B cell (primary cell): ENCODE measurements around the gene HTR4. TPM values are rescaled to one million over a fixed set of nuclear protein-coding genes. Genes with fewer than 3 reads are reported as not detected.

Source experiments
- ATAC-seq: fragments of 200-7000 bp; cut with Tn5 transposase; one replicate; pipeline ENCODE4 v1.10.0; 2021; ENCODE audit warnings: low read depth, mild to moderate bottlenecking, moderate number of reproducible peaks, moderate library complexity
- CTCF ChIA-PET: fragments of 350-600 bp; sonication (Branson Sonifier 250); formaldehyde crosslinking; loops from one replicate; lab custom pipeline; 2021; ENCODE audit warnings: antibody characterized with exemption, inconsistent platforms; lab: Charles Lee
- POLR2A ChIA-PET: fragments of 350-600 bp; sonication (Branson Sonifier 250); formaldehyde crosslinking; loops from one replicate; lab custom pipeline; 2021; ENCODE audit warnings: antibody characterized with exemption; lab: Charles Lee
- DNase-seq: peaks from one replicate; pipeline ENCODE4 v3.0.0; 2013
- H2AFZ ChIP-seq: 2 replicates; pipeline ENCODE4 v1.6.1; 2012; ENCODE audit warnings: mild to moderate bottlenecking, low read depth, low read length; ENCODE audit not compliant: insufficient read depth, poor library complexity, severe bottlenecking
- H3K27ac ChIP-seq, 2 donors: 1 replicate in 1 of 2; 2 replicates in 1 of 2; pipeline ENCODE4 v1.5.1; 2012 to 2013; ENCODE audit warnings: low read length in 2 of 2, mild to moderate bottlenecking in 2 of 2, moderate library complexity in 1 of 2
- H3K27me3 ChIP-seq, 4 experiments: fragments of 200-600 bp in 1 of 4; sonication (generic) in 1 of 4; replicated peaks in 1 of 4; 1 replicate in 2 of 4; 2 replicates in 2 of 4; pipeline versions ENCODE4 v1.6.1 to v1.7.0; 2013 to 2016; ENCODE audit warnings: low read length in 3 of 4, mild to moderate bottlenecking in 2 of 4, mixed read lengths in 1 of 4, moderate library complexity in 1 of 4; ENCODE audit not compliant: insufficient read depth in 4 of 4, control insufficient read depth in 3 of 4; ENCODE audit errors: control extremely low read depth in 1 of 4
- H3K36me3 ChIP-seq, 2 experiments: replicated peaks in 1 of 2; 1 replicate in 1 of 2; 2 replicates in 1 of 2; pipeline versions ENCODE4 v1.6.1 to v1.7.1; 2013; ENCODE audit warnings: low read length in 1 of 2; ENCODE audit not compliant: insufficient read depth in 2 of 2, control insufficient read depth in 1 of 2; ENCODE audit errors: control extremely low read depth in 1 of 2, extremely low read depth in 1 of 2
- H3K4me1 ChIP-seq, 2 donors: fragments of 200-600 bp in 1 of 2; sonication (generic) in 1 of 2; 1 replicate in 1 of 2; 2 replicates in 1 of 2; pipeline versions ENCODE4 v1.5.1 to v1.6.1; 2013 to 2017; ENCODE audit warnings: low read length in 2 of 2; ENCODE audit not compliant: control insufficient read depth in 2 of 2, insufficient read depth in 2 of 2
- H3K4me2 ChIP-seq: replicated peaks from 2 replicates; pipeline ENCODE3; 2012; ENCODE audit warnings: mild to moderate bottlenecking, low read depth, low read length; ENCODE audit not compliant: poor library complexity, severe bottlenecking
- H3K4me3 ChIP-seq, 5 experiments: fragments of 200-600 bp in 1 of 5; sonication (generic) in 1 of 5; 1 replicate in 3 of 5; 2 replicates in 2 of 5; pipeline versions ENCODE4 v1.5.1 to v1.7.0; 2011 to 2016; ENCODE audit warnings: low read length in 4 of 5, mild to moderate bottlenecking in 4 of 5, low read depth in 2 of 5, control low read depth in 1 of 5, moderate library complexity in 1 of 5; ENCODE audit not compliant: insufficient read depth in 1 of 5; ENCODE audit errors: control extremely low read depth in 1 of 5, extremely low read depth in 1 of 5
- H3K79me2 ChIP-seq: fragments of 200-600 bp; sonication (generic); one replicate; pipeline ENCODE4 v1.6.0; 2016; ENCODE audit warnings: low read length; ENCODE audit not compliant: control insufficient read depth, insufficient read depth
- H3K9ac ChIP-seq: fragments of 200-600 bp; sonication (generic); 2 replicates; pipeline ENCODE4 v1.6.1; 2017; ENCODE audit warnings: mild to moderate bottlenecking, low read length, moderate library complexity
- H3K9me3 ChIP-seq, 3 donors: one replicate each; pipeline versions ENCODE4 v1.6.1 to v1.7.1; 2013; ENCODE audit warnings: low read length in 2 of 3; ENCODE audit not compliant: control insufficient read depth in 2 of 3, insufficient read depth in 1 of 3; ENCODE audit errors: control extremely low read depth in 1 of 3
- H4K20me1 ChIP-seq: 2 replicates; pipeline ENCODE4 v1.6.0; 2012; ENCODE audit warnings: mild to moderate bottlenecking, low read length; ENCODE audit not compliant: insufficient read depth, control insufficient read depth, poor library complexity, severe bottlenecking
- H3K27ac Mint-ChIP-seq: one replicate; pipeline ENCODE4 v1.8.0; 2021; ENCODE audit warnings: mixed read lengths
- H3K27me3 Mint-ChIP-seq: one replicate; pipeline ENCODE4 v1.8.0; 2021; ENCODE audit warnings: mixed read lengths
- H3K4me1 Mint-ChIP-seq: one replicate; pipeline ENCODE4 v1.8.0; 2021; ENCODE audit warnings: mixed read lengths
- H3K4me3 Mint-ChIP-seq: one replicate; pipeline ENCODE4 v1.8.0; 2021; ENCODE audit warnings: mixed read lengths
- H3K9me3 Mint-ChIP-seq: one replicate; pipeline ENCODE4 v1.8.0; 2022; ENCODE audit warnings: mixed read lengths; ENCODE audit not compliant: insufficient read depth
- CTCF ChIP-seq: fragments of 200-600 bp; IDR thresholded peaks from one replicate; pipeline ENCODE4 v1.8.0; 2022; ENCODE audit warnings: antibody characterized with exemption, mild to moderate bottlenecking
- EZH2 ChIP-seq: IDR thresholded peaks from 2 replicates; pipeline ENCODE4 v1.6.1; 2012; ENCODE audit warnings: borderline replicate concordance, low read depth, mild to moderate bottlenecking, moderate library complexity, low read length; ENCODE audit not compliant: insufficient read depth, poor library complexity, severe bottlenecking
- WGBS: methylation state at CpG from one replicate; pipeline ENCODE4 v1.1.5; 2013; ENCODE audit warnings: missing lambda C conversion rate; ENCODE audit not compliant: insufficient coverage; 5-methylcytosine and 5-hydroxymethylcytosine counted together
- intact Hi-C: fragments of 100-400 bp; cut with micrococcal nuclease; formaldehyde crosslinking; loops from one replicate; pipeline ENCODE4 v1.10.0; 2022
- polyA plus RNA-seq: library from polyadenylated mRNA; depleted of rRNA; stranded (reverse); fragments of >200 nt; gene quantifications from 2 replicates; pipeline ENCODE4 v1.2.3, GENCODE V29; 2012
- total RNA-seq, 2 donors: library from RNA; stranded (reverse); fragments of 120-200 nt in 1 of 2; gene quantifications; 1 replicate in 1 of 2; 2 replicates in 1 of 2; pipeline versions ENCODE4 v1.2.3 to v1.2.4, GENCODE V29; 2013 to 2022

HTR4 gene
- total and polyA plus RNA-seq, 2 donors (not counting 1 experiment from before 2014, with no cell fraction given): not detected

- H3K4me1 Mint-ChIP-seq: no peaks in the 10 kb centered on the region
- H3K79me2 ChIP-seq: no peaks in the 10 kb centered on the region
- ATAC-seq: no peak
These were observed 80.2 kb downstream of the HTR4 start for GRCh38 chr5:148574167-148574566.

GRCh38 chr5:148573374-148573773 is 81.0 kb downstream of the HTR4 start:
- peaks cover 0 to 3% (median 0%) of the 10 kb centered on the region in 4 experiments for H3K27me3 ChIP-seq
- no CpG with 5 or more reads among the region's 1 CpG for WGBS
- POLR2A ChIA-PET: no interaction called here
- H4K20me1 ChIP-seq: no peaks in the 10 kb centered on the region
- H3K9me3 Mint-ChIP-seq: no peaks in the 10 kb centered on the region
- H2AFZ ChIP-seq: no peak overlapping the region
- H3K27ac ChIP-seq: no peak overlapping the region
- no peak overlapping the region for H3K9ac ChIP-seq
- H3K4me3 ChIP-seq: no peak overlapping the region
- H3K4me3 Mint-ChIP-seq: no peak overlapping the region
- ATAC-seq (no peak), DNase-seq (no peak)
- CTCF ChIA-PET: no interaction called here
- H3K4me2 ChIP-seq: no peak overlapping the region
- TF ChIP-seq EZH2 (no peak), CTCF (no peak)
- H3K27me3 Mint-ChIP-seq: peaks cover 15% of the 10 kb centered on the region
- no peaks in the 10 kb centered on the region for H3K4me1 Mint-ChIP-seq
- H3K9me3 ChIP-seq: no peaks in the 10 kb centered on the region
- intact Hi-C loops: no loop called here
- H3K36me3 ChIP-seq: no peaks in the 10 kb centered on the region
- no peak overlapping the region for H3K27ac Mint-ChIP-seq
- H3K79me2 ChIP-seq: no peaks in the 10 kb centered on the region
- H3K4me1 ChIP-seq: no peaks in the 10 kb centered on the region

More at GRCh38 chr5:148574167-148574566, 80.2 kb downstream of the HTR4 start:
- Histone ChIP-seq H3K36me3 (no peaks in the 10 kb centered on the region), H3K4me1 (no peaks in the 10 kb centered on the region), H3K4me3 (no peak overlapping the region), H3K9ac (no peak overlapping the region), H4K20me1 (no peaks in the 10 kb centered on the region), H3K27me3 (peaks cover 0 to 3% (median 0%) of the 10 kb centered on the region in 4 experiments), H2AFZ (no peak overlapping the region), H3K27ac (no peak overlapping the region), H3K9me3 (no peaks in the 10 kb centered on the region), H3K4me2 (no peak overlapping the region)
- H3K4me3 Mint-ChIP-seq: no peak overlapping the region
- WGBS: no CpG with 5 or more reads among the region's 4 CpGs
- CTCF ChIA-PET: no interaction called here
- no peak overlapping the region for H3K27ac Mint-ChIP-seq
- no peaks in the 10 kb centered on the region for H3K9me3 Mint-ChIP-seq
- intact Hi-C loops: no loop called here
- no peak for DNase-seq
- TF ChIP-seq CTCF (no peak), EZH2 (no peak)
- peaks cover 15% of the 10 kb centered on the region for H3K27me3 Mint-ChIP-seq
- POLR2A ChIA-PET: no interaction called here
